WTC11 (cell line): ENCODE measurements around the gene USE1.

Experiments
- CTCF ChIP-seq: fragments of 200-600 bp; IDR thresholded peaks from 2 replicates; pipeline ENCODE4 v1.8.0; 2022; ENCODE audit warnings: antibody characterized with exemption
- GABPB1 ChIP-seq: sonication (generic); formaldehyde crosslinking; IDR thresholded peaks from 2 replicates; pipeline ENCODE4 v1.8.1; 2023; ENCODE audit warnings: mild to moderate bottlenecking, missing genetic modification reagents
- NR3C1 ChIP-seq: sonication (generic); formaldehyde crosslinking; conservative IDR thresholded peaks from 2 replicates; pipeline ENCODE4 v1.8.1; 2023; ENCODE audit warnings: low read depth, mild to moderate bottlenecking, missing genetic modification reagents
- TCF7 ChIP-seq: sonication (generic); formaldehyde crosslinking; IDR thresholded peaks from 2 replicates; pipeline ENCODE4 v1.8.0; 2022; ENCODE audit warnings: mild to moderate bottlenecking, low read depth, missing genetic modification reagents, moderate library complexity
- ZNF263 ChIP-seq: sonication (generic); formaldehyde crosslinking; IDR thresholded peaks from 2 replicates; pipeline ENCODE4 v1.8.1; 2022; ENCODE audit warnings: low read depth, mild to moderate bottlenecking, moderate library complexity, missing genetic modification reagents
- ZNF416 ChIP-seq: fragments of 250-450 bp; sonication (Bioruptor Pico); IDR thresholded peaks from 2 replicates; pipeline ENCODE4 v1.9.0; 2021; ENCODE audit warnings: mild to moderate bottlenecking, inconsistent platforms
- TF ChIP-seq, protein P1 (sequence below): sonication (generic); formaldehyde crosslinking; IDR thresholded peaks from 2 replicates; pipeline ENCODE4 v1.8.0; 2022; ENCODE audit warnings: mild to moderate bottlenecking, missing genetic modification reagents
- TF ChIP-seq, protein P2 (sequence below): sonication (generic); formaldehyde crosslinking; IDR thresholded peaks from 2 replicates; pipeline ENCODE4 v1.8.0; 2023; ENCODE audit warnings: missing genetic modification reagents
- TF ChIP-seq, protein P3 (sequence below): sonication (generic); formaldehyde crosslinking; IDR thresholded peaks from 2 replicates; pipeline ENCODE4 v1.8.1; 2023; ENCODE audit warnings: mild to moderate bottlenecking, missing genetic modification reagents, moderate library complexity

DNA sequence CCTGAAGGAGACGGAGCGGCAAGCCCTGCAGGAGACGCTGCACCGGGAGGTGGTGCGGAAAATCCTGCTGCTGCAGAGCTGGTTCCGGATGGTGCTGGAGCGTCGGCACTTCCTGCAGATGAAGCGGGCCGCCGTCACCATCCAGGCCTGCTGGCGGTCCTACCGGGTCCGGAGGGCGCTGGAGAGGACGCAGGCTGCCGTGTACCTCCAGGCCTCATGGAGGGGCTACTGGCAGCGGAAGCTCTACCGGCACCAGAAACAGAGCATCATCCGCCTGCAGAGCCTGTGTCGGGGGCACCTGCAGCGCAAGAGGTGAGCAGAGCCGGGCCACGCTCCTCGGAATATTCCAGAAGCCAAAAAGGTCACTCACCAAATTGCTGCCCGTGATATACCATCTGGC lies 22.4 kb upstream of the USE1 start:
- TF ChIP-seq, protein P1, sequence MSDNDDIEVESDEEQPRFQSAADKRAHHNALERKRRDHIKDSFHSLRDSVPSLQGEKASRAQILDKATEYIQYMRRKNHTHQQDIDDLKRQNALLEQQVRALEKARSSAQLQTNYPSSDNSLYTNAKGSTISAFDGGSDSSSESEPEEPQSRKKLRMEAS (CRISPR knock-in tag): no peak
- TF ChIP-seq, protein P2, sequence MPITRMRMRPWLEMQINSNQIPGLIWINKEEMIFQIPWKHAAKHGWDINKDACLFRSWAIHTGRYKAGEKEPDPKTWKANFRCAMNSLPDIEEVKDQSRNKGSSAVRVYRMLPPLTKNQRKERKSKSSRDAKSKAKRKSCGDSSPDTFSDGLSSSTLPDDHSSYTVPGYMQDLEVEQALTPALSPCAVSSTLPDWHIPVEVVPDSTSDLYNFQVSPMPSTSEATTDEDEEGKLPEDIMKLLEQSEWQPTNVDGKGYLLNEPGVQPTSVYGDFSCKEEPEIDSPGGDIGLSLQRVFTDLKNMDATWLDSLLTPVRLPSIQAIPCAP (CRISPR knock-in tag): no peak
- TF ChIP-seq CTCF: no peak
- TF ChIP-seq, protein P3, sequence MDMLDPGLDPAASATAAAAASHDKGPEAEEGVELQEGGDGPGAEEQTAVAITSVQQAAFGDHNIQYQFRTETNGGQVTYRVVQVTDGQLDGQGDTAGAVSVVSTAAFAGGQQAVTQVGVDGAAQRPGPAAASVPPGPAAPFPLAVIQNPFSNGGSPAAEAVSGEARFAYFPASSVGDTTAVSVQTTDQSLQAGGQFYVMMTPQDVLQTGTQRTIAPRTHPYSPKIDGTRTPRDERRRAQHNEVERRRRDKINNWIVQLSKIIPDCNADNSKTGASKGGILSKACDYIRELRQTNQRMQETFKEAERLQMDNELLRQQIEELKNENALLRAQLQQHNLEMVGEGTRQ (CRISPR knock-in tag): no peak
- no peak for TF ChIP-seq ZNF263 (CRISPR knock-in tag)
- no peak for TF ChIP-seq TCF7 (CRISPR knock-in tag)
- TF ChIP-seq GABPB1 (CRISPR knock-in tag): no peak
- TF ChIP-seq ZNF416 (CRISPR knock-in tag): no peak
- no peak for TF ChIP-seq NR3C1 (CRISPR knock-in tag)
